Smooth muscle cell (in vitro differentiated cells): Measurements from ENCODE around the gene WNT9B. TPM values are rescaled to one million over a fixed set of nuclear protein-coding genes. Genes with fewer than 3 reads are reported as not detected.

Experiments
- DNase-seq: peaks from one replicate; lab custom pipeline; 2025; ENCODE audit not compliant: unreplicated experiment; lab: John Stamatoyannopoulos, UW
- H2AFZ ChIP-seq: fragments of 200-600 bp; sonication (generic); 2 replicates; pipeline ENCODE4 v1.6.0; 2016; ENCODE audit warnings: antibody characterized with exemption, low read depth, mild to moderate bottlenecking
- H3F3A ChIP-seq: fragments of 200-600 bp; sonication (generic); 2 replicates; pipeline ENCODE4 v1.6.0; 2017; ENCODE audit warnings: antibody characterized with exemption, low read depth
- H3K27ac ChIP-seq: fragments of 200-600 bp; sonication (generic); 2 replicates; pipeline ENCODE4 v1.5.1; 2016; ENCODE audit warnings: low read depth, mild to moderate bottlenecking
- H3K27me3 ChIP-seq: fragments of 200-600 bp; sonication (generic); 2 replicates; pipeline ENCODE4 v1.6.1; 2016; ENCODE audit warnings: low read depth, mild to moderate bottlenecking
- H3K36me3 ChIP-seq: fragments of 200-600 bp; sonication (generic); 2 replicates; pipeline ENCODE4 v1.5.1; 2016; ENCODE audit warnings: low read depth
- H3K4me1 ChIP-seq: fragments of 200-600 bp; sonication (generic); 2 replicates; pipeline ENCODE4 v1.5.1; 2016; ENCODE audit warnings: low read depth
- H3K4me2 ChIP-seq: fragments of 200-600 bp; sonication (generic); 2 replicates; pipeline ENCODE4 v1.6.0; 2016; ENCODE audit warnings: mild to moderate bottlenecking
- H3K4me3 ChIP-seq: fragments of 200-600 bp; sonication (generic); 2 replicates; pipeline ENCODE4 v1.5.1; 2016; ENCODE audit warnings: mild to moderate bottlenecking
- H3K79me2 ChIP-seq: fragments of 200-600 bp; sonication (generic); 2 replicates; pipeline ENCODE4 v1.6.0; 2016; ENCODE audit warnings: low read depth, mild to moderate bottlenecking
- H3K9ac ChIP-seq: fragments of 200-600 bp; sonication (generic); 2 replicates; pipeline ENCODE4 v1.6.0; 2016; ENCODE audit warnings: low read depth
- H3K9me3 ChIP-seq: fragments of 200-600 bp; sonication (generic); replicated peaks from 2 replicates; pipeline ENCODE4 v1.5.1; 2016; ENCODE audit warnings: low read depth
- H4K20me1 ChIP-seq: fragments of 200-600 bp; sonication (generic); 2 replicates; pipeline ENCODE4 v1.6.0; 2016; ENCODE audit warnings: low read depth
- CTCF ChIP-seq: fragments of 200-600 bp; sonication (generic); IDR thresholded peaks from 2 replicates; pipeline ENCODE4 v1.5.1; 2017; ENCODE audit warnings: borderline replicate concordance, mild to moderate bottlenecking, antibody characterized with exemption; ENCODE audit not compliant: insufficient read depth, poor library complexity, severe bottlenecking
- WGBS: methylation state at CpG from one replicate; pipeline ENCODE4 v1.1.7; 2016; ENCODE audit warnings: low lambda C conversion rate; 5-methylcytosine and 5-hydroxymethylcytosine counted together
- polyA plus RNA-seq: library from polyadenylated mRNA; unstranded; fragments of >200 nt; fragmentation: Nextera tagmentation; extraction: Ambion mirVana; gene quantifications from 2 replicates; pipeline ENCODE4 v1.2.1, GENCODE V29; 2016
- total RNA-seq: library from RNA; depleted of rRNA; stranded (reverse); fragments of >200 nt; gene quantifications from 2 replicates; pipeline ENCODE4 v1.2.3, GENCODE V29; 2014

WNT9B gene
- total and polyA plus RNA-seq, 2 experiments from 2014 or later = not detected

- Histone ChIP-seq H2AFZ (no peak overlapping the region), H3K79me2 (no peaks in the 10 kb centered on the region), H3K36me3 (no peaks in the 10 kb centered on the region), H3K4me2 (no peak overlapping the region), H3K9ac (no peak overlapping the region), H3K4me1 (no peaks in the 10 kb centered on the region), H3K27ac (no peak overlapping the region), H3K9me3 (no peaks in the 10 kb centered on the region), H3K27me3 (no peaks in the 10 kb centered on the region), H3F3A (no peaks in the 10 kb centered on the region), H4K20me1 (no peaks in the 10 kb centered on the region), H3K4me3 (no peak overlapping the region)
- DNase-seq = no peak
- WGBS = 85% methylated on average over 7 of the region's 7 CpGs
- TF ChIP-seq CTCF = no peak
These were observed 27.7 kb downstream of the WNT9B start for GRCh38 chr17:46879101-46879500.

GRCh38 chr17:46881015-46881414, 29.6 kb downstream of the WNT9B start:
- Histone ChIP-seq H3K27me3 (peaks cover 4% of the 10 kb centered on the region), H3K9me3 (no peaks in the 10 kb centered on the region), H3K4me2 (no peak overlapping the region), H2AFZ (no peak overlapping the region), H3K9ac (no peak overlapping the region), H3K4me1 (no peaks in the 10 kb centered on the region), H3F3A (no peaks in the 10 kb centered on the region), H4K20me1 (no peaks in the 10 kb centered on the region), H3K36me3 (no peaks in the 10 kb centered on the region), H3K27ac (no peak overlapping the region), H3K4me3 (no peak overlapping the region), H3K79me2 (no peaks in the 10 kb centered on the region)
- WGBS = 81% methylated on average over 5 of the region's 5 CpGs
- no peak for DNase-seq
- TF ChIP-seq CTCF = no peak

- Histone ChIP-seq H3K4me3 (no peak overlapping the region), H3K4me1 (no peaks in the 10 kb centered on the region), H3K4me2 (no peak overlapping the region), H3K9ac (no peak overlapping the region), H3K27me3 (peaks cover 4% of the 10 kb centered on the region), H3K9me3 (no peaks in the 10 kb centered on the region), H3K36me3 (no peaks in the 10 kb centered on the region), H3F3A (no peaks in the 10 kb centered on the region), H4K20me1 (no peaks in the 10 kb centered on the region), H2AFZ (no peak overlapping the region), H3K79me2 (no peaks in the 10 kb centered on the region), H3K27ac (no peak overlapping the region)
- 89% methylated on average over 8 of the region's 8 CpGs for whole genome bisulfite sequencing
- no peak for TF ChIP-seq CTCF
- no peak for DNase-seq
These were observed 31.3 kb downstream of the WNT9B start for GRCh38 chr17:46882666-46883065.

GRCh38 chr17:46883871-46884520, 32.6 kb downstream of the WNT9B start:
- Histone ChIP-seq H3K27me3 (peaks cover 4% of the 10 kb centered on the region), H3K9me3 (no peaks in the 10 kb centered on the region), H3K79me2 (no peaks in the 10 kb centered on the region), H2AFZ (no peak overlapping the region), H3K4me2 (no peak overlapping the region), H4K20me1 (no peaks in the 10 kb centered on the region), H3K4me3 (no peak overlapping the region), H3K27ac (no peak overlapping the region), H3F3A (no peaks in the 10 kb centered on the region), H3K36me3 (no peaks in the 10 kb centered on the region), H3K4me1 (no peaks in the 10 kb centered on the region), H3K9ac (no peak overlapping the region)
- 88% methylated on average over 19 of the region's 19 CpGs for WGBS
- TF ChIP-seq CTCF = no peak
- DNase-seq = no peak
